GM12865 (cell line): ENCODE measurements around the gene DNAH17.
A peak's percentile ranks its signal among the peaks of the same experiment; 100 is the strongest.

Source experiments
- DNase-seq: peaks from one replicate; pipeline ENCODE4 v3.0.0; 2010; ENCODE audit warnings: low read depth
- H3K4me3 ChIP-seq: 2 replicates; pipeline ENCODE4 v1.5.1; 2011; ENCODE audit warnings: mild to moderate bottlenecking, low read depth, low read length, control low read depth
- TF ChIP-seq, protein P1 (sequence below): IDR thresholded peaks from 2 replicates; pipeline ENCODE4 v1.5.1; 2011; ENCODE audit warnings: low read length, control low read depth, low read depth, inconsistent platforms; ENCODE audit not compliant: insufficient read depth; ENCODE audit errors: missing control alignments

The DNAH17 gene

DNA sequence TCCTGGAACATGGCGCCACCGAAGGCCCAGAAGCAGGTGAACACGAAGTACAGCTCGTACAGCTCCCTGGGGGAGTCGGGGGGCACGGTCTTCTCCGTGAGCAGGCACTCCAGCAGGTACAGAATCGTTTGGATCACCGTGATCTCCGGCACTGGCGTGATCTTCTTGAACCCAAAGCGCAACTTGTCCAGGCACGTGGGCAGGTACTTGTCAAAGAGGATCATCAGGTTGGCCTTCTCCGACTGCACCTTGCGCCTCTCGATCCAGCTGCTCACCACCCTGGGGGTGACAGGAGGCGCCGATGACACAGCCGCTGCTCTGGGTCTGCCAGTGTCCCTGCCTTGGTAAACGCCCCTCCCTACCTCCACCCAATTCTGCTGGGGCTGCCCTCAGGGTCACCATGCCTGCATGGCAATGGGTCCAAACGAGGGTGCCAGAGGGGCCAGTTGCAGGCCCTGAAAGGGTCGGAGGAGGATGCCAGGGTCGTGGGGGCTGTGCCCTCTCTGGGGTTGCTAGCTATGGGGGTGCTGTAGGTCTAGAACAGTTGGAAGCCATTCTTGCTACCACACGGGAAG lies 90.9 kb downstream of the DNAH17 start:
- no peak overlapping the region for H3K4me3 ChIP-seq
- TF ChIP-seq, protein P1, sequence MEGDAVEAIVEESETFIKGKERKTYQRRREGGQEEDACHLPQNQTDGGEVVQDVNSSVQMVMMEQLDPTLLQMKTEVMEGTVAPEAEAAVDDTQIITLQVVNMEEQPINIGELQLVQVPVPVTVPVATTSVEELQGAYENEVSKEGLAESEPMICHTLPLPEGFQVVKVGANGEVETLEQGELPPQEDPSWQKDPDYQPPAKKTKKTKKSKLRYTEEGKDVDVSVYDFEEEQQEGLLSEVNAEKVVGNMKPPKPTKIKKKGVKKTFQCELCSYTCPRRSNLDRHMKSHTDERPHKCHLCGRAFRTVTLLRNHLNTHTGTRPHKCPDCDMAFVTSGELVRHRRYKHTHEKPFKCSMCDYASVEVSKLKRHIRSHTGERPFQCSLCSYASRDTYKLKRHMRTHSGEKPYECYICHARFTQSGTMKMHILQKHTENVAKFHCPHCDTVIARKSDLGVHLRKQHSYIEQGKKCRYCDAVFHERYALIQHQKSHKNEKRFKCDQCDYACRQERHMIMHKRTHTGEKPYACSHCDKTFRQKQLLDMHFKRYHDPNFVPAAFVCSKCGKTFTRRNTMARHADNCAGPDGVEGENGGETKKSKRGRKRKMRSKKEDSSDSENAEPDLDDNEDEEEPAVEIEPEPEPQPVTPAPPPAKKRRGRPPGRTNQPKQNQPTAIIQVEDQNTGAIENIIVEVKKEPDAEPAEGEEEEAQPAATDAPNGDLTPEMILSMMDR: no peak
- DNase-seq: no peak

DNA sequence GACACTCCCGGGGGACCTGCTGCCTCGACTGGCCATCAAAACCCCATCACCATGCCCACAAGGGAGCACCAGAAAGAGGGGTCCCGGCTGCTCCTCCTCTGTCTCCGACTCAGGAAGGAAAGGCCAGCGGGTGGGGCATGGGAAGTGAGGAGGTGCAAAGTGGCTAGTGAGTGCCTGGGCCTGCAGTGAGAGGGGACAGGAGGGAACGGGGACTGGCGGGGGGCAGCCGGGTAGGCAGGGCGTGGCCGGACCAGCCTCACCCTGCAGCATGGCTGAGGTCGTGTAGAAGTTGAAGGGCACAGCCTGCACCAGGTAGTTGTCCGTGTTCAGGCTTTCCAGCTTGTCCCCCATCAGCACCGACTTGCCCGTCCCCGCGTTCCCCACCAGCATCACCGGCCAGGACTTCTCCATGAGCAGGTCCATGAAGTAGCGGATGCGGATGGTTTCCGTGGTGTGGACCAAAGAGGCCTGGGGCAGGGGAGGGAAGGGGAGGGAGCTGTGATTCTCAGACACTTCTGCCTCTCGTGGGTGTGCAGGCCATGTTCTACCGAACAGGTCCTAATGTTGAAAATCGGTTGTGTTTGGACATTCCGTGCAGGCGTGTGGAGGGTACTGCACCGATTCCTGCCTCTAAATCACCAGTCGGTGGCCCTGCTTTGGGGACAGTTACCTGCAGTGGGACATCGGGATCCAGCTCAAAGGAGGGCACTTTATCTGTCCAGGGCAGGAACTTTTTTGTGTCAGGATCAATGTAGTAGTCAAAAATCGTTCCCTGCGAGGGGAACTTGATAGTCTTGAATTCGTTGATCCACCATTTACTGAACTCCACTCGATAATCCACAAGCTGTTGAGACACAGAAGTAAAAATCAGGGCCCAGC lies 91.7 kb downstream of the DNAH17 start:
- TF ChIP-seq, protein P1: no peak
- peak overlapping the region; percentile 21 for H3K4me3 ChIP-seq
- DNase-seq: no peak

DNA sequence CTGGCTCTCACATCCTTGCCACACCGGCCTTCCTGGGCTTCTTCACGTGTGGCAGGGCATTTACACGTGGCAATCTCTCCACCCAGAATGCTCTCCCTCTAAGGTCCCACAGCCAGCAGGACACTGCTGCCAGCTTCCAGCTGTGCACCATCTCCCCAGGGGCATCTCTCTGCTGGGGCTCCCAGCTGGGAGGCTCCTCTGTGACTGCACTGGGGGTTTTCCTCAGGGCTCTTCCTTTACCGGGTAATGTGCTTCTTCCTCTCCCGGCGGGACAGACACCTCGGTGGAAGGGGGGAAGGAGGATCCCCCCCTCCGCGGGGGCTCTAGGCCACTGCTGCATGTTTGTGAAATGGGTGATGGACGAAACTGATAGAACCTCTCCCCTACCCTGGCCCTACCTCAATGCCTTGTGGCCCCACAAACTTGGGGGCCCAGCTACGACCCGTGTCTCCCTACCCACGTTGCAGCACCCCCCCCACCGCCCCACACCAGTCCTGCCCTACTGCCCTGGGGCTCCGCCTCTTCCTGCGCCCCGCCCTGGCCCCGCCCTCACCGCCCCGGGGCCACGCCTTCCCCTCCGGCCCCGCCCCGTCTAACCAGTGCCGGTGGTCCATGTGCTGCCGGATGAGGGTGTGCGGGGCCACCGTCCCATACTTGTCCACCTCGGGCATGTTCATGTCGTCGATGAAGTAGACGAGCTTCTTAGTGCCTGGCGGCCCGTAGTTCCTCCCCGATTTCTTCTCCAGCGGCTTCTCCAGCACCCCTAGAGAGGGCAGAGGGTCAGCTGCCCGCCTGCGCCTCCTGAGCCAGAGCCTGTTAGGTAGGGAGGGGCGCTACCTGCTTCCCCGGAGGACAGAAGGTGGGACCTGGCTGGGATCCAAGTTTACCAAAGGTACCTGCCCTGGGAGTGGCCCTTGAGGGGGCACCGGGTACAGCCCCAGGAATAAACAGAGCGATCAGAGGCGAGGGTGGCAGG lies 92.6 kb downstream of the DNAH17 start:
- TF ChIP-seq, protein P1: no peak
- peak overlapping the region; percentile 39 for H3K4me3 ChIP-seq
- DNase-seq: peak; percentile 67

DNA sequence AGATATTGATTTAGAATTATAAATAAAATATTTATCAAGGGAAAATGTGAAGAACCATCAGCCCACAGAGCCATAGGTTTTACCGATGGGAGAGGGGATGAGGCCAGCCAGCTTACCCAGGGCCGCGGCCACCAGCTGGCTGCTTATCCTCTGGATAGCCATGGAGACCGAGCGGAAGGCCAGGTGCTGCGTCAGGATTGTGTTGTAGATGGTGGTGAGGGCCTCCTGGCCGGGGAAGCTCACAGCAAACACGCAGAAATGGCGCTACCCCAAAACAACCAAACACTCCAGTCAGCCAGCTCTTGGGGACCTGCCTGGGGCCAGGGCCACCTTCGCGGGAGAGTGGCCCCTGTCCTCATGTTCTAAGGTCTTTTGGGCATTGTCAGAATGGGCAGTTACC lies 97.8 kb downstream of the DNAH17 start:
- TF ChIP-seq, protein P1: no peak
- no peak for DNase-seq
- H3K4me3 ChIP-seq: no peak overlapping the region

DNA sequence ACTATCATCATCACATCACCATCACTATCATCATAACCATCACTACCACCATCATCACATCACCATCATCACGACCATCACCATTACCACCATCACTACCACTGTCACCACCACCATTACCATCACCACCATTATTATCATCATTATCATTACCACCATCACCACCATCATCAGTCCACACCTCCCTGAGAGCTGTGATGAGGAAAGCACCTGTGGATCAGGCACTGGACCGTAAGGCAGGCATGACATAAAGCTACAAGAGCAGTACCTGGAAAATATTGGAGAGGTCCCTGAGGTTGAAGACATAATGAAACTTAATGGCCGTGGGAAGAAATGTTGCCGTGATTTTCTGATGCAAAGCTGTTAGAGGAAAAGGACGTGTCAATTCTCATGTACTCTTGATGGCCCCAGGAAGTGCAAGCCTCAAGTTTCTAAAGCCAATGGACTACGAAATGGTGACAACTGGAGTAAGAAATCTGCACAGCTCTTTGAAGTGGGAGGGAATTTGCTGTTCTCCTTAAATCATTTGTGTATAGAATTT lies 98.4 kb downstream of the DNAH17 start:
- TF ChIP-seq, protein P1: no peak
- peak; percentile 63 for DNase-seq
- H3K4me3 ChIP-seq: no peak overlapping the region
